Activated T-cell treated with anti-CD3 and anti-CD28 coated beads, Interleukin-2, amount 50 U/mL, for 1 hour (primary cell): ENCODE measurements around the gene EPHB1.

Source experiments
- DNase-seq: peaks from one replicate; pipeline ENCODE4 v3.0.0-alpha.2; 2020

Gene EPHB1

DNA sequence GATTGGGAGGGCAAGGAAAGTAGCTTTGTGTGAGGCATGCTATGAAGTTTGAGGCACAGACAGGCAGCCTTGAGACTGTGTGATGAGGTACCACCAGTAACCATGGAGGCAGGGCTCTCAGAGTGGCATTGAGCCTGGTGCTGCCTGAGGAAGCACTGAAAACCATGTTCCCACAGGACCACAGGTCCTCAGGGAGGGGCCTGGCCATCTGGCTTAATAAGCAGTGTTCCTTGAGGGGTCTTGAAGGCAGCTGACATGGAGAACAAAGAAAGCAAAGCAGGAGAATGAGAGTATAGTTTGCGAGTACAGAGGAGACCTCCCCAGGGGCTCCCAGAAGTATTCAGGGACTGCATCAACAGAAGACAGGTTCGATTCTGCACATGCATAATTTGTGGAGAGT, 346.6 kb downstream of the EPHB1 start:
- DNase-seq = no peak

GRCh38 chr3:135142530-135142929, 347.5 kb downstream of the EPHB1 start:
- no peak for DNase-seq

GRCh38 chr3:135143474-135143873, 348.4 kb downstream of the EPHB1 start:
- DNase-seq = no peak

GRCh38 chr3:135145581-135145980, 350.5 kb downstream of the EPHB1 start:
- no peak for DNase-seq

GRCh38 chr3:135147657-135148056, 352.6 kb downstream of the EPHB1 start:
- no peak for DNase-seq

GRCh38 chr3:135148398-135149020, 353.4 kb downstream of the EPHB1 start:
- no peak for DNase-seq

DNA sequence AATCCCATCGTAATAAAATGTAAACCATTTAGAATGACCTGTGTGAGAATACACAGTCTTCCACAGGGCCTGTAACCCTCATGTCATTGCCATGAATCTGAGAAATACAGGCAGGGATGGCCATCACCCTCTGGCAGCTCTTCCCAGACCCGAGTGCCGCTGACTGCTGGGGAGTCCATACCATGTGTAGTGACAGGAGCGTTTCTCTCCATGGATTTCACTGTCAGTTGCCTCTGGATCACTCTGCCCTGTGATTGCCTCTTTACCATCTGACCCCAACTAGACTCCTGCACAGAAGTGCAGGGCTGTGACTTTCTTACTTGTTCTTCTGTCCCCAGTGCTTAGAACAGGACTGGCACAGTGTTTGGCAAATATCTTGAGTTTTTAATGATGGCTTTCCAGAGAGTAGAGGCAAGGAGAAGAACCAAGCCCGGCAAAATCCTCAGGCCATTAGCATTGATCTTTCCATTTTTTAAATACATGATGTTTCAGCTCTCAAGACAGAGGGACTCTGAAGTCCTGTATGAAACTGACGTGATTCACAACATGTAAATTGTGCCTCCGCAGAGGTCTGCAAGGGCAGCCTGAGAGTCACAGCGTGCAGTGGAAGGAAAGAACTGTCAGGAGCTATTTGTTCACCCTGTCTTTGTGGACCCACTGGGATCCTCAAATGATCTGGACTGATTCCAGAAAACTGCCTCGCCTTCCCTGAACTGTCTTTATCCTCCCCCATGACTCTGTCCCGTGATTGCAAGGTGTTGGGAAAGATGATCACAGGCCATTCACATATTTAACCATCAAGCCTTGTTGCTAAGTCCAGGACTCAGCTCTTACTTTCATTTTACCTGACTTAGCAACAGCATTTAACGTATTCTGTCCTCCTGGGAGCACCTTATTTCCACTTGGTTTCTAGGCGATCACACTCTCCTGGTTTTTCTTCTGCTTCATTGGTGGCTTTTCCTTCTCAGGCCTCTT, 354.9 kb downstream of the EPHB1 start:
- DNase-seq = no peak

DNA sequence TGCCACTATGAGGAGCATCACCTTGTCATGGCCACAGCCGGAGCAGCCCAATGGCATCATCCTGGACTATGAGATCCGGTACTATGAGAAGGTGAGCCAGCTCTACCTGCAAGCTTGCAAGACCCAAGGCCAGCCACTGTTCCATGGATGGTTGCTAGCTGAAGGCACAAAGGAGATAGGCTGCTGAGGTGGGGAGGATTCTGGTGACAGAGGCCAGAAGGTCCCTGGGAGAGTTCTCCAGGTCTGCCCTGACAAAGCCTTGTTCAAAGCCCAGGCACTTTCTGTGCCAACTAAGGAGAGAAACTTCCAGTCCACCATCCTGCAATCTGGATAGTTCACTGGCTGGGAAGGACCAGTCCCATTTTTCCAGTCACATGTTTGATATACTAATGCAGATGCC, 359.1 kb downstream of the EPHB1 start:
- DNase-seq = no peak

- no peak for DNase-seq
Measured at GRCh38 chr3:135155228-135155627, 360.2 kb downstream of the EPHB1 start.

- DNase-seq = no peak
Measured at GRCh38 chr3:135155791-135156190, 360.7 kb downstream of the EPHB1 start.

DNA sequence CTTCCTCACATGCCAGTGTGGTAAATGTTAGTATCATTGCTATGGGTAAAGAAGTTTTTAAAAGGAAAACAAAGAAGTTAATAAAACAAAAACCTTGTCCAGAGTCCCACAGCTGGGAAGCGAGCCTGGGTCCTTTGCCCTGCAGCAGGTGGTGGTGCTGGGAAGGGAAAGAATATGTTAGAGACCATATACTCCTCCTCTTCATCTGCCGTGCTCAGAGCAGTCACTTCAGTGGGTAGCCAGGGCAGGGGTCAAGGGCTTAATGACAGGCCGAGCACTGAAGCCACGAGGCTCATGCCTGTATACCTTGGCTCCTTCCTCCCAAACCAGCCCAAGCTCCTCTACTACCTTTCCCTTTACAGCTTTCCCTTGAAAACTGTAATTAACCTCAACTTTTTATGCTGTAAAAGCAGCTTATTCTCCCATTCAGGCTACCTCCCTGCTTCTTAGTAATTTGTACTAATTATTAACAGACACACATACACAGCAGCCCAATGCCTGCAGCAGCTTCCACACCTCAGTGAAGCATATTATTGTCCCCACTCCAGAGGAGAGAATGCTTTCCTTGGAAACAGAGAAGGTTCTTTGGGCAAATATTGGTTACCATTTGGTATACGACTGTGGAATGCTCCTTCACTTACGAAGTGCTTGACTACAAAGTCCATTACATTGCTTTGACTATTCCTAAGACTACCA, 362.1 kb downstream of the EPHB1 start:
- DNase-seq = no peak

DNA sequence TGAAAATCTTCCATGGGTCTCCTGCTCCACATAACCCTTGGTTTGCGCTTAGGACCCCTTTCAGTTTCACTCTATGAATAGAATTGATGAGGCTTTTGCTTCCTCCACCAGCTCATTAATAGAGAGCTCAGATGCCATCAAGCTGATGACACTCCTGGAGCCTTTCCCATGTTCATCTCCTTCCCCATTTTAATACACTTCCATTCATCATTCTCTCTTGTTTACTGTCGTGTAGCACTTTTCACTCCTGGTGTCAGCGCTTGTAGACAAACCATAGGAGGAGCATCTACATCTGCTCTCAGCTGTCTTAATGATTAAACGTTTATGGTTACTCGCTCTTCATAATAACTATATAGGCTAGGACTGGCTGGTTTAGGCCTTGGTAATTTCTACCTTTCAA, 363.5 kb downstream of the EPHB1 start:
- no peak for DNase-seq

GRCh38 chr3:135159681-135160247, 364.7 kb downstream of the EPHB1 start:
- DNase-seq = no peak

DNA sequence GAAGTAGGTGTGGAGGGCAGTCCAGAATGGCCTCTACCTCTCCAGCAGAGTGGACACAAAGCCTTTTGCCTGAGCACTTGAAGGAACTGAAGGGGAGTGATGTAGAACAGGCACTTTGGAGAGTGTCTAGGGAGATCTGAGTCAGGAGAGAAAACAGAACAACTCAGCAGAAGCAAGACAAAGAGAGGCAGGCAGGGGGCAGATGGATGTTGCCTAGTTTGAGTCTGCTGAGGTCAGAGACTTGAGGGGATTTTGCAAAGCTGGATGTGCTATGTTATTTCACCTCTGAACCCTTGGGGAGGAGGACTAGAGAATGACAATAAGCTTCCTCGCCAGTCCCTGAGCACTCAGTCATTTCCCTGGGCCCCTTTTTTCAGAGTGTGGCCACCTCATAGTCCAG, 366.4 kb downstream of the EPHB1 start:
- no peak for DNase-seq

DNA sequence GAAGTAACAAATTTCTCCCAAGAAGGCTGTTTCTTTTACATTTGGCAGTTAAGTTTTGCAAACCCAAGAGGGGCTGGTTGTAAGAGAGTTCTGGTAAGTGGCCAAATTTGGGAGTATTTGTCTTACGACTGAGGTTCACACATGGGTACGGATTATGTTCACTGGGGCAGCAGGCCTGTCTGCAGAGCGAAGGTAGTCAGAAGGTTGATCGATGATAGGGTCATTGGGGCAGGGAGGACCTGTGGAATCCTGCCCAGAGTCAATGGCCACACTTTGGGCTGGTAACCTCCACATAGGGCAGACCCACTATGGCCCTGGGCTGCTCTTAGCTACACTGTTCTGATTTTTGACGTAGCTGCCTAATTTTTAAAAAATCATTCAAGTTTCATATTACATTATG, 368.6 kb downstream of the EPHB1 start:
- no peak for DNase-seq

DNA sequence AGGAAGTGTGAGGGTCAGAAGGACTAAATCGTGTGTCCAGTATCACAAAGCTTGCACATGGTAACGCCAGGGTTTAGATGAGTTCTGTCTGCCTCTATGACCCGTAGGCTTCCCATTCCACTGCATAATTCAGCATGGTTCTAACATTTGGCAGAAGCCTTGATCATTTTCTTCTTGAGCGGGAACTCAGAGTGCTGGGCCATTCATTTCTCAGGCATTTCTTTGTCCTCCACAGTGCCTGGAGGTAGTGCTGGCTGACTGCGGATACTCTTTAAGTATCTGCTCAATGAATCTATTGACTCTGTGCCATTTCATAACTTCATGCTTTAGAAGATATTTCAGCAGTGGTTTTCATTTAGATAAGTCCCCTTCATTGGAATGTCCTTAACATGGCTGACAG, 370.2 kb downstream of the EPHB1 start:
- DNase-seq = no peak

DNA sequence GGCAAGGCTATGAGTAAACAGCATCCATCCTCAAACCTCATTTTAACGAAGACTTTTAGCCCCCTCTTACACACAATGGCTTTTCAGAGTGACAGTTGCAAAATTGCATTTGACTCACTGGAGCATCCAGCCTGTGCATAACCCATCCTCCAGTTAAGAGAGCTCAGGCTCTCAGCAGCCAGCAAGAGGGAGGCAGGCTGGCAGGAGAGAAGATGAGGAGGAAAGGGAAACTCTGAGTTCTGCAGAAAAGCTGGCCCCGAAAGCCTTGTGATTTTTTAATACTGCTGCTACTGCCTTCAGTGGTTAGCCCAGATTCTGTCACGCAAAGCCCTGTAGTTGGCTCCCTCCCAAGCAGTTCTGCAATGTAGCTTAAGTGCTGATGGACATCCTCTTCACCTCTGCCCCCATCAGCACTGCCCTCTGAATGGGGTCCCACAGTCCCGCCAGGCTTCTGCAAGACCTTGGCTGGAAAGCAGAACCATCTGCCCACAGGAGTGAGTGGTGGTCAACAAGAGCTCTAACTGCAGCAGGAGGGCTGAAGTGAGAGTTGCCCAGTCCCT, 371.3 kb downstream of the EPHB1 start:
- DNase-seq = no peak

DNA sequence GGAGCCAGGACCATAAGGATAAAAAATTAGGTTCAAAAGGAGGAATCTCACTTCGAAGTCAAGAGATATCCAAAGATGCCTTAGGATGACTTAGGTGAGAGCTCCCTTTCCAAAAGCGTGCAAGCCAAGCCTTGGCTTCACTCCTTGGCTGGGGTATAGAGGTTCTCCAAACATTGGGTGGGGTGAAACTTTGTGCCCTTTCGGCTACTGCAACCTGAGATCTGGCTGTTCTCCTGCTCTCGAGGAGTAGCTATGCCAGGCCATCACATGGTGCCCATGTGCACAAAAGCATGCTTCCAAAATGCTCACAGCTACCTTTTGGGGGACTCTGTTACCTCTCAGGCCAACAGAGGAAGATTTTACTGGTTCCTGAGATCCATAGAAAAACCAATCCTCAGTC, 373.8 kb downstream of the EPHB1 start:
- no peak for DNase-seq

GRCh38 chr3:135169651-135170050, 374.6 kb downstream of the EPHB1 start:
- no peak for DNase-seq

- no peak for DNase-seq
Measured at GRCh38 chr3:135170732-135171131, 375.7 kb downstream of the EPHB1 start.

DNA sequence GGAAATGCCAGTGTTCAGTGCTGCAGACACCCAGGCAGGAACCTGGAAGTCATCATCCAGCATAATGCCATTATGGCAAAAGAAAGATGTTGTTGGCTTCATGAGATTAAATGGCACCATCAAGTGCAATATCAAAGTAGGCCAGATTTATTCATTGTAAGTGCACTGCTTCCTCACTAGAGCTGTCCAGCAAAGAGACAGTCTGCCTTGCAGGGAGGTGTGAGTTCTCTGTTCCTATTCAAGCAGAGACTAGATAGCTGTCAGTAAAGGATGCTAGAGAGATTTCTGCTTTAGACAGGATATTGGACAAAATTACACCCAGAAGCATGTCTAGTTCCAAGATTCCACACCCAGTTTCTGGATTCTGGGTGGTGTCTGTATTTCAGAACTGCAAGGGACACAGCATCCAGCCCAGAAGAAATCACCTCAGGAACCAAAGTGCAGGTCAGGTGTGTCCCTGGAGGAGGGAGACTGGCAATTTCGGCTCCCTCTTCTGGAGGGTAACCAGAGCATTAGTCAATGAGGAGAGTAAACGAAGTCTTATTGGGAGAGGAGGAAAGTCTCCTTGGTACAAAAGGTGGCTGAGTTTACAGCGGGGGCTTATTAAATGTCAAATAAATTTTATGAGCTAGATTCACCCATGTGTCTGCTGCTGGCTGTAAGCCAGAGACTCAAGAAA, 377.3 kb downstream of the EPHB1 start:
- no peak for DNase-seq

GRCh38 chr3:135175728-135176277, 380.7 kb downstream of the EPHB1 start:
- DNase-seq = no peak
